Hepatocyte (in vitro differentiated cells): ENCODE results near the gene COL13A1.

Experiments
- EZH2 ChIP-seq: fragments of 200-600 bp; sonication (generic); IDR thresholded peaks from 2 replicates; pipeline ENCODE4 v1.6.1; 2016; ENCODE audit warnings: antibody characterized with exemption, mild to moderate bottlenecking, borderline replicate concordance
- EZH2phosphoT487 ChIP-seq: fragments of 200-600 bp; sonication (generic); IDR thresholded peaks from one replicate; pipeline ENCODE4 v1.6.1; 2018; ENCODE audit warnings: antibody characterized with exemption, mild to moderate bottlenecking, low read depth, moderate library complexity; ENCODE audit not compliant: unreplicated experiment, severe bottlenecking
- TF ChIP-seq, protein P1 (sequence below): fragments of 200-600 bp; sonication (generic); IDR thresholded peaks from 2 replicates; pipeline ENCODE4 v1.5.1; 2016; ENCODE audit warnings: antibody characterized with exemption, mild to moderate bottlenecking; ENCODE audit not compliant: poor library complexity

DNA sequence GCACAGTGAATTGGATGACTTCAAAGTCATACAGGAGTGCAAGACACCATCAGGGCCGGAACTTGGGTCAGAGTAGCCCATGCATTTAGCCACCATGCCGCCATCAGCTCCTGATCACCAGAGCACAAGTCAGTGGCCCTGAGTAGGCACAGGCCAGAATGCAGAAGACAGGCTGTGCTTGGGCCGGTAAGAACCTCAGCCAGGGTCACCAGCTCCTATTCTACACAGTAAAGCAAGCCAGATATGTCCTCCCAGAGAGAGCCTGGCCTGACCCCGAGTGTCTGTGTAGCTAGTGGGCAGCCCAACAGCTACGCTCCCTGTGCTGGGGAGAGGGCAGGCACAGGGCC, 44.5 kb upstream of the COL13A1 start:
- TF ChIP-seq, protein P1, sequence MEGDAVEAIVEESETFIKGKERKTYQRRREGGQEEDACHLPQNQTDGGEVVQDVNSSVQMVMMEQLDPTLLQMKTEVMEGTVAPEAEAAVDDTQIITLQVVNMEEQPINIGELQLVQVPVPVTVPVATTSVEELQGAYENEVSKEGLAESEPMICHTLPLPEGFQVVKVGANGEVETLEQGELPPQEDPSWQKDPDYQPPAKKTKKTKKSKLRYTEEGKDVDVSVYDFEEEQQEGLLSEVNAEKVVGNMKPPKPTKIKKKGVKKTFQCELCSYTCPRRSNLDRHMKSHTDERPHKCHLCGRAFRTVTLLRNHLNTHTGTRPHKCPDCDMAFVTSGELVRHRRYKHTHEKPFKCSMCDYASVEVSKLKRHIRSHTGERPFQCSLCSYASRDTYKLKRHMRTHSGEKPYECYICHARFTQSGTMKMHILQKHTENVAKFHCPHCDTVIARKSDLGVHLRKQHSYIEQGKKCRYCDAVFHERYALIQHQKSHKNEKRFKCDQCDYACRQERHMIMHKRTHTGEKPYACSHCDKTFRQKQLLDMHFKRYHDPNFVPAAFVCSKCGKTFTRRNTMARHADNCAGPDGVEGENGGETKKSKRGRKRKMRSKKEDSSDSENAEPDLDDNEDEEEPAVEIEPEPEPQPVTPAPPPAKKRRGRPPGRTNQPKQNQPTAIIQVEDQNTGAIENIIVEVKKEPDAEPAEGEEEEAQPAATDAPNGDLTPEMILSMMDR = no peak
- no peak for TF ChIP-seq EZH2
- no peak for TF ChIP-seq EZH2phosphoT487
